H1 (cell line): ENCODE results near the gene DTWD2. TPM values are rescaled to one million over a fixed set of nuclear protein-coding genes. Genes with fewer than 3 reads are reported as not detected.

Experiments used
- CTBP2 ChIP-seq: IDR thresholded peaks from 2 replicates; pipeline ENCODE4 v1.7.0; 2011; ENCODE audit warnings: borderline replicate concordance, mild to moderate bottlenecking, moderate library complexity, mixed read lengths, low read length; ENCODE audit not compliant: insufficient read depth, insufficient read length
- KDM4A ChIP-seq: IDR thresholded peaks from one replicate; pipeline ENCODE4 v1.7.1; 2012; ENCODE audit warnings: low read depth, mild to moderate bottlenecking, moderate library complexity, low read length, inconsistent platforms; ENCODE audit not compliant: severe bottlenecking
- KDM5A ChIP-seq: fragments of 200-600 bp; IDR thresholded peaks from 2 replicates; pipeline ENCODE4 v1.7.1; 2012; ENCODE audit warnings: mild to moderate bottlenecking, low read length, inconsistent platforms, mixed read lengths
- SP4 ChIP-seq: IDR thresholded peaks from 2 replicates; pipeline ENCODE4 v1.6.1; 2012; ENCODE audit warnings: low read length, inconsistent platforms
- TAF1 ChIP-seq: IDR thresholded peaks from 2 replicates; pipeline ENCODE4 v1.6.1; 2011; ENCODE audit warnings: mild to moderate bottlenecking, low read depth, low read length
- polyA plus RNA-seq, 7 experiments: library from polyadenylated mRNA; depleted of rRNA in 3 of 7; stranded (reverse) in 5 of 7; unstranded in 2 of 7; fragments of >200 nt in 5 of 7; fragments of 200-250 nt in 2 of 7; gene quantifications; 1 replicate in 5 of 7; 2 replicates in 1 of 7; 4 replicates in 1 of 7; pipeline versions ENCODE4 v1.2.1 to v1.2.3, GENCODE V29; 2011 to 2013; ENCODE audit warnings: missing spikeins in 2 of 7, mixed read lengths in 2 of 7
- total RNA-seq: library from RNA; stranded (reverse); fragmentation: NEBNext Ultra II Directional; extraction: Animal tissue kit (Norgen Biotek cat#: 25700); gene quantifications from 2 replicates; pipeline ENCODE4 v1.2.1, GENCODE V29; 2021

The DTWD2 gene
- total and polyA plus RNA-seq, 2 of the 8 experiments (the other 6 are each of a cell fraction or from before 2014, with no cell fraction given): 4.3 to 17.1 TPM

DNA sequence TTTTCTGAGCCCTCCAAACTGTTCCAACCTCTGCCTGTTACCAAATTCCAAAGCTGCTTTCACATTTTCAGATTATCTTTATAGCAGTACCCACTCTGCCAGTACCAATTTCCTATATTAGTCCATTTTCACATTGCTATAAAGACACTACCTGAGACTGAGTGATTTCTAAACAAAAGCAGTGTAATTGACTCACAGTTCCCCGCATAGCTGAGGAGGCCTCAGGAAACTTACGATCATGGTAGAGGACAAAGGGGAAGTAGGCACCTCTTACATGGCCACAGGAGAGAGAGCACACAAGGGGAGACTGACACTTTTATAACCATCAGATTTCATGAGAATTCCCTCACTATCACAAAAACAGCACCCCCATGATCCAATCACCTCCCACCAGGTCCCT is 105.0 kb downstream of the DTWD2 start (continued):
- TF ChIP-seq TAF1: no peak
- TF ChIP-seq SP4: no peak
- TF ChIP-seq CTBP2: no peak
- TF ChIP-seq KDM4A: no peak
- no peak for TF ChIP-seq KDM5A
